OCI-LY1 (cell line): Measurements from ENCODE around the gene KCNN3.
A peak's percentile ranks its signal among the peaks of the same experiment; 100 is the strongest.

ENCODE experiments used
- H2AFZ ChIP-seq: fragments of 200-600 bp; sonication (generic), shearing (Covaris generic); 2 replicates; pipeline ENCODE4 v1.6.0; 2014; ENCODE audit warnings: antibody characterized with exemption, mild to moderate bottlenecking, low read length
- H3F3A ChIP-seq: fragments of 200-600 bp; sonication (generic), shearing (Covaris generic); 2 replicates; pipeline ENCODE4 v1.6.0; 2014; ENCODE audit warnings: mild to moderate bottlenecking, antibody characterized with exemption, low read length, moderate library complexity; ENCODE audit not compliant: insufficient read depth
- H3K27ac ChIP-seq: fragments of 200-600 bp; sonication (generic); 2 replicates; pipeline ENCODE4 v1.5.1; 2014; ENCODE audit warnings: low read length, mixed run types, mild to moderate bottlenecking, low read depth; ENCODE audit not compliant: poor library complexity, severe bottlenecking
- H3K27me3 ChIP-seq: fragments of 200-600 bp; sonication (generic); 2 replicates; pipeline ENCODE4 v1.6.0; 2014; ENCODE audit warnings: antibody characterized with exemption, mild to moderate bottlenecking, low read length, moderate library complexity; ENCODE audit not compliant: insufficient read depth
- H3K36me3 ChIP-seq: fragments of 200-600 bp; sonication (generic); 2 replicates; pipeline ENCODE4 v1.6.1; 2014; ENCODE audit warnings: mild to moderate bottlenecking, antibody characterized with exemption, low read length, moderate library complexity, mixed read lengths; ENCODE audit not compliant: insufficient read depth
- H3K4me1 ChIP-seq: fragments of 200-600 bp; sonication (generic); 2 replicates; pipeline ENCODE4 v1.5.1; 2014; ENCODE audit warnings: mild to moderate bottlenecking, low read length, moderate library complexity; ENCODE audit not compliant: insufficient read depth, severe bottlenecking
- H3K4me2 ChIP-seq: fragments of 200-600 bp; sonication (generic), shearing (Covaris generic); 2 replicates; pipeline ENCODE4 v1.6.1; 2014; ENCODE audit warnings: low read length
- H3K4me3 ChIP-seq: fragments of 200-600 bp; sonication (generic); 2 replicates; pipeline ENCODE4 v1.5.1; 2014; ENCODE audit warnings: low read length, low read depth, mild to moderate bottlenecking, mixed read lengths; ENCODE audit not compliant: poor library complexity, severe bottlenecking
- H3K79me2 ChIP-seq: fragments of 200-600 bp; shearing (Covaris generic); 2 replicates; pipeline ENCODE4 v1.6.1; 2016; ENCODE audit warnings: mixed run types, low read length, mixed read lengths; ENCODE audit not compliant: insufficient read depth
- H3K9ac ChIP-seq: fragments of 200-600 bp; sonication (generic), shearing (Covaris generic); 2 replicates; pipeline ENCODE4 v1.6.1; 2014; ENCODE audit warnings: mild to moderate bottlenecking, low read length, mixed read lengths
- H3K9me2 ChIP-seq: fragments of 200-600 bp; sonication (generic), shearing (Covaris generic); 2 replicates; pipeline ENCODE4 v1.6.1; 2014; ENCODE audit warnings: low read depth, mild to moderate bottlenecking, low read length, mixed read lengths
- H3K9me3 ChIP-seq: fragments of 200-600 bp; shearing (Covaris generic); 2 replicates; pipeline ENCODE4 v1.6.1; 2014; ENCODE audit warnings: low read length, mixed read lengths
- H4K20me1 ChIP-seq: fragments of 200-600 bp; sonication (generic), shearing (Covaris generic); 2 replicates; pipeline ENCODE4 v1.6.0; 2016; ENCODE audit warnings: mild to moderate bottlenecking, low read length; ENCODE audit not compliant: insufficient read depth
- CTCF ChIP-seq: fragments of 200-600 bp; sonication (generic), shearing (Covaris generic); IDR thresholded peaks from 2 replicates; pipeline ENCODE4 v1.5.1; 2017; ENCODE audit warnings: mild to moderate bottlenecking, antibody characterized with exemption, low read length, moderate library complexity, mixed read lengths
- EZH2 ChIP-seq: fragments of 200-600 bp; sonication (generic), shearing (Covaris generic); IDR thresholded peaks from 2 replicates; pipeline ENCODE4 v1.8.0; 2017; ENCODE audit warnings: borderline replicate concordance, mixed run types, mild to moderate bottlenecking, antibody characterized with exemption, low read length, moderate library complexity, mixed read lengths

KCNN3 gene

DNA sequence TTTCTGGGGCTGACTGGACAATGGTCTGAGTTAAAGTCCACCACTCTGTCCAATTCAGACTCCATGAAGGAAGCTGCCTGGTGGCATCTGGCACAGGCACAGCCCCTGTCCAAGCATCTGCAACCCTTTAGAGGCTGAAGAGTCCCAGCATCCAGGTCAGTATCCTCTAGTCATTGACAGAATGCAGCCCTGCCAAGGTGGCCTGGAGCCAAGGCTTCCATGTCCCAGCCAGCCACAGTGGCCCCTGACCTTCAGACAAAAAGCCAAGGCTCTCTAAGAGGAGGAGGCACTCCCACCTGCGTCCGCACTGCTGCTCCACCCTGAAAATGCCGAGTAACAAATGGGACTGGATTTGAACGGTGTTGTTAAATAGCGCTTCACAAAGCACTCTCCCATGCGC, 49.4 kb downstream of the KCNN3 start:
- no peaks in the 10 kb centered on the region for H4K20me1 ChIP-seq
- H3K9me3 ChIP-seq = no peaks in the 10 kb centered on the region
- peaks cover 76% of the 10 kb centered on the region for H3K36me3 ChIP-seq
- no peak overlapping the region for H3K4me3 ChIP-seq
- H3K27ac ChIP-seq = peak overlapping the region; percentile 43
- no peaks in the 10 kb centered on the region for H3F3A ChIP-seq
- H3K27me3 ChIP-seq = no peaks in the 10 kb centered on the region
- no peak overlapping the region for H3K9ac ChIP-seq
- H3K9me2 ChIP-seq = no peaks in the 10 kb centered on the region
- peaks cover 23% of the 10 kb centered on the region for H3K4me1 ChIP-seq
- H2AFZ ChIP-seq = no peak overlapping the region
- TF ChIP-seq CTCF = no peak
- TF ChIP-seq EZH2 = no peak
- no peaks in the 10 kb centered on the region for H3K79me2 ChIP-seq
- H3K4me2 ChIP-seq = no peak overlapping the region

- Histone ChIP-seq H3K4me1 (peaks cover 23% of the 10 kb centered on the region), H3K9ac (no peak overlapping the region), H3K27me3 (no peaks in the 10 kb centered on the region), H3K4me3 (no peak overlapping the region), H3K79me2 (no peaks in the 10 kb centered on the region), H3K4me2 (no peak overlapping the region), H2AFZ (no peak overlapping the region), H3F3A (no peaks in the 10 kb centered on the region), H4K20me1 (no peaks in the 10 kb centered on the region), H3K27ac (peak overlapping the region; percentile 43), H3K36me3 (peaks cover 83% of the 10 kb centered on the region), H3K9me3 (no peaks in the 10 kb centered on the region), H3K9me2 (no peaks in the 10 kb centered on the region)
- TF ChIP-seq CTCF = peak; percentile 21; the same call in 1 of the 2 replicates
- TF ChIP-seq EZH2 = no peak
Measured at GRCh38 chr1:154819628-154820590, 50.2 kb downstream of the KCNN3 start.

- Histone ChIP-seq H3K36me3 (peaks cover 90% of the 10 kb centered on the region), H4K20me1 (no peaks in the 10 kb centered on the region), H3K9ac (no peak overlapping the region), H3K4me3 (no peak overlapping the region), H3K27ac (no peak overlapping the region), H3K4me1 (peaks cover 23% of the 10 kb centered on the region), H3K27me3 (no peaks in the 10 kb centered on the region), H3K9me2 (no peaks in the 10 kb centered on the region), H3F3A (no peaks in the 10 kb centered on the region), H3K9me3 (no peaks in the 10 kb centered on the region), H3K4me2 (no peak overlapping the region), H3K79me2 (no peaks in the 10 kb centered on the region), H2AFZ (no peak overlapping the region)
- TF ChIP-seq EZH2 (no peak), CTCF (no peak)
Measured at GRCh38 chr1:154818911-154819310, 51.2 kb downstream of the KCNN3 start.
